ENCODE results near the gene AKAP4. TPM values are rescaled to one million over a fixed set of nuclear protein-coding genes. Genes with fewer than 3 reads are reported as not detected.

Gene AKAP4
- total and polyA plus RNA-seq, 2 experiments from 2014 or later, result not detected

DNA sequence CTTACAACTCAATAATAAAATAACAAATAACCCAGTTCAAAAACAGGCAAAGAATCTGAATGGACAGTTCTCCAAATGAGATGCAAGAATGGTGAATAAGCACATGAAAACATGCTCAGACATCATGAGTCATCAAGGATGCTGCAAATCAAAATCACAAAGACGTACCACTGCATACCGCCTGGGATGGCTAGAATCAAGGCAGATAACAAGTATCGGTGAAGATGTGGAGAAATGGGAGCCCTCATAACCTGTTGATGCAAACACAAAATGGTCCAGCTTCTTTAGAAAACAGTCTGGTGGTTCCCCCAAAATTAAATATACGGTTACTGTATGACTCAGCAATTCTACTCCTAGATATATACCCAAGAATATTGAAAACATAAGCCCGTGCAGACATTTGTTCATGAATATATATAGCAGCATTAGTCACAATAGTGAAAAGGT, 32.5 kb downstream of the AKAP4 start:
- no peaks in the 10 kb centered on the region for H3K4me1 ChIP-seq (ENCODE audit: low read depth)
- H3K9me3 ChIP-seq (ENCODE audit: low read depth), result no peaks in the 10 kb centered on the region
- no peak overlapping the region for H3K4me3 ChIP-seq
- no peak overlapping the region for H3K27ac ChIP-seq
- TF ChIP-seq, protein P1, sequence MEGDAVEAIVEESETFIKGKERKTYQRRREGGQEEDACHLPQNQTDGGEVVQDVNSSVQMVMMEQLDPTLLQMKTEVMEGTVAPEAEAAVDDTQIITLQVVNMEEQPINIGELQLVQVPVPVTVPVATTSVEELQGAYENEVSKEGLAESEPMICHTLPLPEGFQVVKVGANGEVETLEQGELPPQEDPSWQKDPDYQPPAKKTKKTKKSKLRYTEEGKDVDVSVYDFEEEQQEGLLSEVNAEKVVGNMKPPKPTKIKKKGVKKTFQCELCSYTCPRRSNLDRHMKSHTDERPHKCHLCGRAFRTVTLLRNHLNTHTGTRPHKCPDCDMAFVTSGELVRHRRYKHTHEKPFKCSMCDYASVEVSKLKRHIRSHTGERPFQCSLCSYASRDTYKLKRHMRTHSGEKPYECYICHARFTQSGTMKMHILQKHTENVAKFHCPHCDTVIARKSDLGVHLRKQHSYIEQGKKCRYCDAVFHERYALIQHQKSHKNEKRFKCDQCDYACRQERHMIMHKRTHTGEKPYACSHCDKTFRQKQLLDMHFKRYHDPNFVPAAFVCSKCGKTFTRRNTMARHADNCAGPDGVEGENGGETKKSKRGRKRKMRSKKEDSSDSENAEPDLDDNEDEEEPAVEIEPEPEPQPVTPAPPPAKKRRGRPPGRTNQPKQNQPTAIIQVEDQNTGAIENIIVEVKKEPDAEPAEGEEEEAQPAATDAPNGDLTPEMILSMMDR (IDR thresholded peaks at IDR 0.05; ENCODE audit: low read depth, low read length), result no peak
- H3K36me3 ChIP-seq, result no peaks in the 10 kb centered on the region
- peak in 1 of 2 donors; percentile 0 for DNase-seq (ENCODE audit: low read depth in 1 of 2, low spot score in 1 of 2)
- no peaks in the 10 kb centered on the region for H3K27me3 ChIP-seq

DNA sequence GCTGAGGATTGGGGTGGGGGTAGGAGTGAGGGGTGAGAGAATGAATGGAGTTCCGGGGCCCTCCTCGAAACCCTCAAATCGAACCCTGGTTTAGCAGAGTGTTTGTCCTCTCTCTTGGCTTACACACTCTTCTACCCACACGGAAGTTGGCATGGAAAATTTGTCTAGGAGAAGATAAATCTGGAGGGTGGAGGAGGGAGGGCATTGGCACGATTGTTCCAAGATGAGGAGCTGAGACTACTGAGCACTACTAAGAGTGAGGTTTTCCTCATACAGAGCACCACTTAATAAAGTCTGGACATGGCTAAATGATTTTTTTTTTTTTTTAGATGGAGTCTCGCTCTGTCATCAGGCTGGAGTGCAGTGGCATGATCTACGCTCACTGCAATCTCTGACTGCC, 33.4 kb downstream of the AKAP4 start:
- DNase-seq (ENCODE audit: low read depth in 1 of 2, low spot score in 1 of 2), result no peak
- Histone ChIP-seq H3K27me3 (no peaks in the 10 kb centered on the region), H3K27ac (no peak overlapping the region), H3K36me3 (no peaks in the 10 kb centered on the region), H3K4me1 (ENCODE audit: low read depth) (no peaks in the 10 kb centered on the region), H3K9me3 (ENCODE audit: low read depth) (no peaks in the 10 kb centered on the region), H3K4me3 (no peak overlapping the region)
- TF ChIP-seq, protein P1 (IDR thresholded peaks at IDR 0.05; ENCODE audit: low read depth, low read length), result no peak

DNA sequence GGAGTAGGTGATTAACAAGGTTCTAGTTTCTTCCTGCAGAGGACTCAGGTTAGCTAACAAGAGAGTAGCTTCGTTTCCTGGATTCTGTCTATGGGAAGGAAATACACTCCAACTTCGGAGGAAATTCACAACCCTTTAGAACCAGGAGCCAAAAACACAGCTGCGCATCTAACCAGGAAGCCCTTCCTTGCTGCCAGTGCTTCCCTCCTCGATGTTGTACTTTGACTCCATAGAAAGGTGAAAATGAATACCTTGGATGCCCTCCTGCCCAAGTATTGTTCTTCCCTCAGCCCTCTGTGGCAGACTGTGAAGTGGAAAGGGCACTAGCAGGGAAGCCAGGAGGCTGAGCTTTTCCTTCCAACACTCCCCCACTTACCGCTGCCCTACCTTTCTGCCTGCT, 35.1 kb downstream of the AKAP4 start:
- Histone ChIP-seq H3K4me3 (no peak overlapping the region), H3K36me3 (no peaks in the 10 kb centered on the region), H3K9me3 (ENCODE audit: low read depth) (no peaks in the 10 kb centered on the region), H3K27ac (no peak overlapping the region), H3K4me1 (ENCODE audit: low read depth) (no peaks in the 10 kb centered on the region), H3K27me3 (no peaks in the 10 kb centered on the region)
- TF ChIP-seq, protein P1 (IDR thresholded peaks at IDR 0.05; ENCODE audit: low read depth, low read length), result no peak
- DNase-seq (ENCODE audit: low read depth in 1 of 2, low spot score in 1 of 2), result no peak

GRCh38 chrX:50161127-50161526, 39.7 kb downstream of the AKAP4 start:
- Histone ChIP-seq H3K27me3 (no peaks in the 10 kb centered on the region), H3K4me1 (ENCODE audit: low read depth) (no peaks in the 10 kb centered on the region), H3K9me3 (ENCODE audit: low read depth) (no peaks in the 10 kb centered on the region), H3K36me3 (no peaks in the 10 kb centered on the region), H3K4me3 (no peak overlapping the region), H3K27ac (no peak overlapping the region)
- TF ChIP-seq, protein P1 (IDR thresholded peaks at IDR 0.05; ENCODE audit: low read depth, low read length), result no peak
- DNase-seq (ENCODE audit: low read depth in 1 of 2, low spot score in 1 of 2), result peak in 1 of 2 donors; percentile 4

GRCh38 chrX:50158593-50158992, 42.2 kb downstream of the AKAP4 start:
- H3K27me3 ChIP-seq, result no peaks in the 10 kb centered on the region
- H3K4me3 ChIP-seq, result no peak overlapping the region
- H3K27ac ChIP-seq, result no peak overlapping the region
- no peaks in the 10 kb centered on the region for H3K9me3 ChIP-seq (ENCODE audit: low read depth)
- H3K36me3 ChIP-seq, result no peaks in the 10 kb centered on the region
- H3K4me1 ChIP-seq (ENCODE audit: low read depth), result no peaks in the 10 kb centered on the region
- TF ChIP-seq, protein P1 (IDR thresholded peaks at IDR 0.05; ENCODE audit: low read depth, low read length), result no peak
- DNase-seq (ENCODE audit: low read depth in 1 of 2, low spot score in 1 of 2), result no peak
